Activated gamma-delta T cell treated with anti-CD3 and anti-CD28 coated beads, Interleukin-2, amount 50 U/mL, for 16 hours (primary cell): Measurements from ENCODE around the gene EVA1C.

ENCODE experiments used
- DNase-seq: peaks from one replicate; pipeline ENCODE4 v3.0.0-alpha.2; 2020; ENCODE audit warnings: low read depth

Gene EVA1C

DNA sequence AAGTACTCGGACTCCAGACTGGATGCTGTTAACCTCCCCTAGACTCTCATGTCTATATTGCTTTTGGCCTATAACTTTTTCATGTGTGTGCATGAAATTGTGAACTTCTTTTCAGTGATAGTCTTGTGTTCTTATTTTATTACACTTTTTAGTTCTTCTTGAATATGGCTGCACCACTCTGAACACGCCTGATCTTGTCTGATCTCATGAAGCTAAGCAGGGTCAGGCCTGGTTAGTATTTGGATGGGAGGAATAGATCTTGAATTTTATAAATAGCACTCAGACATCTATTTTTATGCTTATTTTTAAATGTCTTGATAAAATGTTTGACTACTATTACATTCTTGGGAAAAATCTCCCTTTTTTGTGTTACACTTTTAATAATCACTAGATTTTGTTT lies 150.4 kb downstream of the EVA1C start:
- DNase-seq = no peak
